HS-27A (cell line): ENCODE data around the gene KATNAL1.

Experiments used
- DNase-seq: peaks from one replicate; pipeline ENCODE4 v3.0.0-alpha.2; 2012; ENCODE audit warnings: low read depth, missing footprints

Gene KATNAL1

GRCh38 chr13:30332456-30333143 lies 25.2 kb upstream of the KATNAL1 start:
- no peak for DNase-seq

GRCh38 chr13:30331331-30331771 lies 24.0 kb upstream of the KATNAL1 start:
- no peak for DNase-seq

GRCh38 chr13:30329009-30329585 lies 21.7 kb upstream of the KATNAL1 start:
- no peak for DNase-seq

GRCh38 chr13:30325668-30326067 lies 18.3 kb upstream of the KATNAL1 start:
- no peak for DNase-seq

GRCh38 chr13:30323524-30323923 lies 16.2 kb upstream of the KATNAL1 start:
- no peak for DNase-seq

- no peak for DNase-seq
Measured at GRCh38 chr13:30322428-30322827, 15.1 kb upstream of the KATNAL1 start.

- DNase-seq: no peak
Measured at GRCh38 chr13:30321256-30321655, 13.9 kb upstream of the KATNAL1 start.

GRCh38 chr13:30319655-30320054 lies 12.3 kb upstream of the KATNAL1 start:
- no peak for DNase-seq

- no peak for DNase-seq
Measured at GRCh38 chr13:30319130-30319529, 11.8 kb upstream of the KATNAL1 start.

- DNase-seq: no peak
Measured at GRCh38 chr13:30318026-30318425, 10.7 kb upstream of the KATNAL1 start.

GRCh38 chr13:30314562-30314961 lies 7.2 kb upstream of the KATNAL1 start:
- DNase-seq: no peak

GRCh38 chr13:30314069-30314468 lies 6.7 kb upstream of the KATNAL1 start:
- no peak for DNase-seq

- no peak for DNase-seq
Measured at GRCh38 chr13:30313311-30313710, 6.0 kb upstream of the KATNAL1 start.

GRCh38 chr13:30312904-30313303 lies 5.6 kb upstream of the KATNAL1 start:
- DNase-seq: no peak

- no peak for DNase-seq
Measured at GRCh38 chr13:30308548-30308947, 1.2 kb upstream of the KATNAL1 start.

- DNase-seq: no peak
Measured at GRCh38 chr13:30307971-30308290, 580 bp upstream of the KATNAL1 start.

GRCh38 chr13:30306762-30307193 lies 573 bp downstream of the KATNAL1 start:
- DNase-seq: peak; percentile 62

- DNase-seq: no peak
Measured at GRCh38 chr13:30305456-30305970, 1.8 kb downstream of the KATNAL1 start.

- no peak for DNase-seq
Measured at GRCh38 chr13:30303269-30303668, 4.1 kb downstream of the KATNAL1 start.

- no peak for DNase-seq
Measured at GRCh38 chr13:30301827-30302226, 5.5 kb downstream of the KATNAL1 start.

GRCh38 chr13:30300596-30300995 lies 6.8 kb downstream of the KATNAL1 start:
- DNase-seq: no peak

- no peak for DNase-seq
Measured at GRCh38 chr13:30299786-30300185, 7.6 kb downstream of the KATNAL1 start.

- DNase-seq: no peak
Measured at GRCh38 chr13:30295116-30295515, 12.2 kb downstream of the KATNAL1 start.

GRCh38 chr13:30294004-30294403 lies 13.3 kb downstream of the KATNAL1 start:
- no peak for DNase-seq
